ENCODE measurements around the gene TBC1D22B.
"Not testable (repeated sequence)": the region's sequence is repeated elsewhere in the genome, so short reads cannot be mapped to it uniquely, and the experiment has no call there.

The TBC1D22B gene

DNA sequence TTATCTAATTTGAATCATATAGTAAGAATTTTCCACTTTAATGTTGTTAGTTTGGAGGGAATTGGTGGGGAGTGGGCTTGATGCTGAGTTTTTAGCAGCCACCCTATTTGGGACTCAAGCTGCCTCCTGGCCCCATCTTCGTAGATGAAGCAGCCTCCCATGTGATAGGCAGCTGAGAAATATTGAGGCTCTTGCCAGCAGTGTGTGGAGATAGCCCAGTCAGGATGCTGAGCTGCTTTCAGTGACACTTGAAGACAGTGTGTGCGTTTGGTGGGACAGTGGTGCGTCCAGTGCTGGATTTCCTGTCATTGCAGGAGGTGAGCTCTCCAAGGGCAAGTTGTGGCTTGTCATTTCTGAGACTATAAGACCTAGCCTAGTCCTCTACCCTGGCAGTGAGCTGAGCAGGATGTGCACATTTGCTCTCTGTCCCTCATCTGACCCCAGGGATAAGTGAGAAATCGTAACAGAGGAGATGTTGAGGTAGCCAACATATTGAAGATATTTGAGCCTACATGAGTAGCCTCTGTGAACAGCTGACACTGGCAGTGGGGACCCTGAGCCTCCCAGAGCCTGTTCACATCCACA is 48.4 kb downstream of the TBC1D22B start:
- DNase-seq, result no peak

DNA sequence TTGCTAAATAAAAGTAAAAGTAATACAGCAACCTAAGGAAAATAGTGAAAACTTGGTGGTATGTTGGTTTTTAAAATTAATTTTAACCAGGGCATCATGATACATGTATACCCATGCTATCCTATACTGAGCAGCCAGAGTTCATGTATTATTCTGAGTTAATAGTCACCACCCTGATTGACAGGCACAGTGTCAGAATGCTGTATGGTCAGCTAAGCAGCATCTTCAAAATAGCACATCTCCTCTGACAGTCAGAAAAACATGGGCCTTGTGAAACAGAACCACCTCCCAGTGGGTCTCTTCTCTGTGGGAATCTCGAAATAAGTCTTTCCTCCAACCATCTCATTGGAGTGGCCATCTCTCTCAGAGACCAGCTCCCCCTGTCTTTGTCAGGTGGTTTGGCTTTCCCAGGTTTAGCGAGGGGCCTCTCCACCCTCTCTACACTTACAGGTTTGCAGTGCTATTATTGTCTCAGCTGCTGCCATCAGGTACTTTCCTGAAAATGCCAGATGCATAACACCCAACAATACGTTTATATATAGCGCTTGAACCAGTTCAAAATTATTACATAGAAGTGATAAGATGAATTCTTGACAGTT is 49.2 kb downstream of the TBC1D22B start:
- DNase-seq, result no peak

DNA sequence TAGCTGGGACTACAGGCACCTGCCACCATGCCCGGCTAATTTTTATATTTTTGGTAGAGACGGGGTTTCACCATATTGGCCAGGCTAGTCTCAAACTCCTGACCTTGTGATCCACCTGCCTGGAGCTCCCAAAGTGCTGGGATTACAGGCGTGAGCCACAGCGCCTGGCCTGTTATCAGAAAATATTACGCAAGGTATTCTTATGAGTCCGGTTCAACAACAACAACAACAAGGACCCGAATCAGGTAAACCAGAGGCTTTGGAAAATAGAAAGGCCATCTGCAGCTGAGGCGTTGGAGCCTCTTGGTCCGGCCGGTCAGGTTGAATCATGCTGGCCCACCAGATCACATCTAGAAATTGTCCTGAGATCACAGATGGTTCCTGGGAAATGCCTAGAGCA is 49.9 kb downstream of the TBC1D22B start:
- DNase-seq, result not testable (repeated sequence)

DNA sequence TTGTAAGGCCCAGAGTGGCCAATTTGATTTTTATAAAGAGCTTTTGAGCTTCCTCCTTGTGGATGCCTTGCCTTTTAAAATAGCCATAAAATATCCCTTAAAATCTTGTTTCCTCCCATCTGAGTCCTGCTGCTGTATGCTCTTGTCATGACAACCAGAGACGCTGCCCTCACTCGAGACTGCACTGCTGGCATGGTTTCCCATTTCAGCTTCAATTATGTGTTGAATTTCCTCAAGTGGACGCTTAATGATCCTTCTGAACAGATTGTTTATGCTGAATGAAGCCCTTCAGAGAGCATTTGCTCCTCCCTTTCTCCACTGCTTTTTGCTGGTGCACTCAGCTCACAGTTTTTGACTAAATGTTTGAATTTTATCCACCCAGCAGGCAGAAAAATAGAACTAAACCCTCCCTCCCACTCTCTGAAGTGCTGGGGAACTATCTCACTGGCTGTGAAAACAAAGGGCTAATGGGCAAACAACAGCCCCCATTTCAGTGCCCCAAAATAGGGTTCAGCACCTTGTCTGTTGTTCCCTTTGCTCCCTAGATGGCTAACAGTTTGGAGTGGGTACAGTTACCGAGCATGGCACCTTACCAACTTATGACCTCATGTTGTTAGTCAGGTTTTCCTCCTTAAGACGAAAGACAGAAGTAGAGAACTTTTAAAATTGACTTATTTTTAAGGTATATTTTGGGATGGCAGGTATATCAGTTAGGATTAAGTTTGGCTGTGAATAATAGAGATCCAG is 50.7 kb downstream of the TBC1D22B start:
- DNase-seq, result no peak

DNA sequence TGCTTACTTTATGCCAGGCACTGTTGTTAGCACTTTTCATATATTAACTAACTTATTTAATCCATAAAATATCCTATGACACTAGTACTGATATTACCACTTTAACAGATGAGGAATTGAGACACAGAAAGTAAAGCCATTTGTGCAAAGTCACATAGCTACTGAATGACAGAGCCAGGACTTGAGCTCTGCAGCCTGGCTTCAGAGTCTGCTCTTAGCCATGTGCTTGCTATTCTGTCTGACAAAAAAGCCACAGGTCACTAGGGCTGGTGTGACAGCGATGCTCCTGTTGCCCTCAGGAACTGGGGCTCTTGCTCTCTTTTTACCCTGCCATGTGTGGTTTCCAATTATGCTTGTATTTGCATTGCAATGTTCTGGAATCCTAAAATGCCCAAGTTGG is 51.5 kb downstream of the TBC1D22B start:
- no peak for DNase-seq

DNA sequence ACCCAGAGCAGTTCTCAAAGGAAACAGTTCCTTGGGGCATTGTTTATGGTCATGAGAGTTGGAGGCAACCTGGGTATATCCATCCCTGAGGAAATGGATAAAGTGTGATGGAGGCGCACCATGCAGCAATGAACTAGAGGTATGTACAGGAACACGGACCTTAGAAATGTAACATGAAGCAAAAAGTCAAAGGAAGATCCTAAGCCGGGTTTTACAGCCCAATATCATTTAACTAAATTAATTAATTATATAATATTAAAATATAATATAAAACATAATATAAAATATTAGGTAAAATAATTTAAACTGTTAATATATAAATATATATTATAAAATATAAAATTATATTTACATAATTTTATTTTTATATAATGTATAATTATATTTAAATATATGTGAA is 52.1 kb downstream of the TBC1D22B start:
- DNase-seq, result no peak

DNA sequence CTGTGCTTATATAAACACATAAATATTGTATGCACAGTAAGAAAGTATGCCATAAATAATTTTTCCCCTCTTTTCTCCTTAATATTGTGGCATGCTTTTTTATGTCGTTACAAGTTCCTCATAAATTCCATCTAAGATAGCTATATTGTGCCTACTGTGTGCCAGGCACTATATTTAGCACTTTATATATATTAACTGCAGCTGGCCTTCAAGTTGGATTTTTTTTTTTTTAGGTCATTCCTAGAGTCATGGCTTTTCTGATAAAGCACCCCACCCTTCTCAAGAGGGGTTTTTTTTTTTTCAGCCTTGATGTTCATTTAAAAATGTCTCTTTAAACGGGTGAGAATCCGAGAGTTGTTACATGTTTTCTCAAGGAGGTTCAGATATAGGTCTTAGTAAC is 53.4 kb downstream of the TBC1D22B start:
- no peak for DNase-seq

DNA sequence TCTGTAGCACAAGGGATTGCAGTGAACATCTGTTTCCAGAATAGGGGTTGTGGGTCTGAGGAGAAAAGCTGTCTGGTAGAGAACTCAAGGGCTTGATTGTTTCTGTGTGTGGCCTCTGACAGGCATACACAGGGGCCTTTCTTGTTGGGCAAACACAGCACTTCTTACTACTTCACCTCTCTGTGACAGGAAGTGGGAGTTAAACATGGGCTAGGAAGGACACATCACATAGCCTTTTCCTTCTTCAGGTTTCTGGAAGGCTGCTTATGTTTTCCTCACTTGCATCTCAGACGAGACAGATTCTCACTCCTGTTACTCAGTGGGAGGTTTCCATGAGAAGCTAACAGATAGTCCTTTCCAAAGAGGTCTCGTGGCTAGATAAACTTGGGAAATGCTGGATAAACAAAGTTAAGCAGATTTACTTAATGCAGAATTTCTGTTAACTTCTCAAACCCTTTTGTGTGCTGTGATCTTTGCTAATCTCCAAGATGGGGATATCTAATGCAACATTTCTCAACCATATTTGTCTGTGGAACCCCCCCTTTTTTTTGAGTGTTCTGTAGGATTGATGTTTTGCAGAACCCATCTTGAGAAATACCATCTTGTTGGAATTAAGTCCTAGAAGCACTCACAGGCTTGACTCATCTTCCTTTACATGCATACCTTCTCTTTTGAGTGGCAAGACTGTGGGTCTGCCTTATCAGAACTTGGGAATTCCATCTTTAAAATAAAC is 54.3 kb downstream of the TBC1D22B start:
- no peak for DNase-seq

DNA sequence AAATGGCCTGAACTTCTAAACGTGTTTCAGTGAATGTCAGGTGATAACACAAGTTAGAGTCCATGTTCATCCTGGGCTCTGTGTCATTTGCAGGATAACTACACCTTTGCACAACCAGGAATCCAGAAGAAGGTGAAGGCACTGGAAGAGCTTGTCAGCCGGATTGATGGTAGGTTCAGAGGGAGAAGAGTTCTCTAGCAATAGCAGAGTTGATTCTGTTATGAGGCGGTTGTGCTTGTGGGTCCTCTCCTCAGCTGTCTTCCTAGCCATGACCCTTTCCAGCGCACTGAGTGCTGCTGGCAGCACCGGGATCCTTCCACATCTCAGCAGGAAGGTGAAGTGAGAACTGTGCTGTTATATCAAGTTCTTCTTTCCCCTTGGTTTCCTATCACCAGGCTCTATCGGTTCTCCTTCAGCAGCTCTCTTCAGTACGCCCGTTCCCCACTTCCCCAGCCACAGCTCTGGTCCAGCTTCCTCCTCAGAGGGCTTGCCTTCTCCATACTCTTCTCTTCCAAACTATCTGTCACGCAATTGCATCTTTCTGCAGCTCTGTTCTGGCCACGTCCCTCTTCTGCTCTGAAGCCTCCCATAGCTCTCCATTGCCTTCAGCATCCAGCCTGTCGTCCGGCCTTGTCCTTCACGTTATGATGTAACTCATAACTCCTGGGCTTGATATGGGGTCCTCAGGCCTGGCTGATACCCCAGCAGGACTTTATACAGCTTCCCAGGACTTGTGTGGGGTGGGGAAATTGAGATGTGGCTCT is 56.3 kb downstream of the TBC1D22B start:
- no peak for DNase-seq

DNA sequence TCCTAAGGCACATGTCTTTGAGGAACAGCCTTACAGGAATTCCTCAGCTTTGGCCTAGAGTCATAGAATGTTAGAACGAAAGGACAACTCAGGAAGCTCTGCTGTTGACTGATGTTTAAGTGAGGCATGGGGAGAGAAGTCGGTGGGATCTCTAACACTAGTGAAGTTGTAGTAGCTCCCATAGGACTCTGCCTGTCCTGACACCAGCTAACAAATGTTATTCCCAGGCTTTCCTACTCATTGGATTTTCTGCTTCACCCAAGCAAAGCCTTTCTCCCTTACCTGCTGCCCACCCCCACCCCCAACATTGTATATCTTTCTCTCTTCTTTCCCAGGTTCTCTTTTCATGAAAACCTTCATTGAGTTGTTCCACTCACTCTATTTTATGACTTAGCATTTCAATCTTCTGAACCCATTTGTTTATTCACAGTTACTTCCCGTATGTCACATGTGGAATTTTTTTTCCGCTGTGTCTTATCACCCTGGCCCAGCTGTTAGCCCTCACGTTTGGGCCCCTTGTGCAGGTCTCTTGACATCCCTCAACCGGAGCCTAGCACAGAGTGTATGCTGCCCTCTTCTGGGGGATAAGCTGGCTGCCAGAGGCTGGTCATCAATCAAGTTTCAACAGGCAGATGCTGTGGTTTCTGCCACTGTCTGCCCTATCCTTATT is 57.0 kb downstream of the TBC1D22B start:
- peak; percentile 16 for DNase-seq

DNA sequence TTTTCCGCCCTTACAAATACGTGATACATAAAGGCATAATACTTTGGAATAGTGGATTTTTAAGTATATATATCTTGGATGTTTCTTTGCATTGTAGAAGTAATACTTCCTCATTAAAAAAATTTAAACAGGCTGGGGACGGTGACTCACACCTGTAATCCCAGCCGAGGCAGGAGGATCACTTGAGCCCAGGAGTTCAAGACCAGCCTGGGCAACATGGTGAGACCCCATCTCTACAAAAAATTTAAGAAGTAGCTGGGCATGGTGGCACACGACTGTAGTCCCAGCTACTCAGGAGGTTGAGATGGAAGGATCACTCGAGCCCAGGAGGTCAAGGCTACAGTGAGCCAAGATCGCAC is 57.6 kb downstream of the TBC1D22B start:
- DNase-seq, result no peak

DNA sequence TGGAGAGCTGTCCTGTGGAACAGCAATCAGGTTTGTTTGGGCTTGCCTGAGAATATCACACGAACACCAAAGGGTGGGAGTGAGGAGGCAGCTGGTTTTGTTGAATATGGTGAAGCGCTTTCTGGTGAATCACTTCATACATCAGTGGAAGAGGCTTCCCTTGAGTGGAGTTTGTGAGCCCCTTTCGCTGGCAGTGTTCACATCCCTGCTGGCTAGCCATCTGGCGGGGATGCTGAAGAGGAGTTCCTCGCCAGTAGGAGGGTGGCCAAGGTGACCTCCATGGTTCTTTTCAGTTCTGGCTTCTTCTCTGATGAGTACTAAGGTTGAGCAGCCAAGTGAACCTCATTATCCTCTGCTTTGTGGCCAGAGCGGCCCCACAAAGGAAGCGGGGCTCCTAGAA is 58.5 kb downstream of the TBC1D22B start:
- DNase-seq, result no peak

DNA sequence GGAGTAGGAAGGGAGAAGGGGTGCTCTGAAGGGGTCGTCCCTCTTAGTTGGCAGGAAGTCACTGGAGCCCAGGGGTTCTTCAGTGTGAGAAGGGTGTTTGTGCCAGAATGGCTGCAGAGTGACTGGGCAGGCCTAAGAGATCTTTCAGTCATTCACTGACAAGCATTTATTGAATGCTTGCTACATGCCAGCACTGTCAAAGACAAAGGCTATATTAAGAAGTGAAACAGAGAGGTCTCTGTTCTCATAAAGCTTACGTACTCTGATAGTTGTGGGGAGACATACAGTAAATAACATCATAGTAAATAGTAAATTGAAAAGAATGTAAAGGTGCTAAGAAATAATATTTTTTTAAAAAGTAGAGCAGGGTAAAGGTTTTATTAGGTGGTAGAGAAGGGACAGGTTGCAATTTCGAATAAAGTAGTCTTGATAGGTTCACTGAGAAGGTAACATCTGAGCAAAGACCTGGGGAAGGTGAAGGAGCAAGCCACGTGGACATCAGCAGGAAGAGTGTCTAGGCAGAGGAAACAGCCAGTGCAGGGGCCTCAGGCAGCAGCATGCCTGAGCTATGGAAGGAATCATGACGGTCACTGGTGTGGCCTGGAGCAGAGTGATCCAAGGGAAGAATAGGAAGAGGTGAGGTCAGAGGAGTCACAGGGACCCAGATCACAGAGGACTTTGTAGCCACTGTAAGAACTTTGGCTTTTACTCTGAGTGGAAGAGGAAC is 59.9 kb downstream of the TBC1D22B start:
- no peak for DNase-seq

DNA sequence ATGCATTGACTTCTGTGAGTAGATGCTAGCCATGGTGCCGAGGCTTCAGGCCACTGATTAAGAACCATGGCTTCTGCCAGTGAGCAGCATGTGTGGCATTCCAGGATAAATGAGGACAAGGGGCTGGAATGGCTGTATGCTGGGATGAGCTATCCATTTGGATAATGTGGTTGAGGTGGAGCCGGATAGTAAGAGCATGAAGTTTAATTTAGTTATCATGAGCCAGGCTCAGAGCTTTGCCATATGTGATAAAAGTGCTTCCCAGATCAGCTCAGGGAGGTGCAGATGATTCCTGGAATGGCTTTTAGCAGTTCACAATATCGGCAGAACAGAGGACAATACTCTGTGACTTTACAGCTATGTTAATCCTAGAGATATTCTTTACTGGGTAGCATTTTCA is 61.6 kb downstream of the TBC1D22B start:
- no peak for DNase-seq

DNA sequence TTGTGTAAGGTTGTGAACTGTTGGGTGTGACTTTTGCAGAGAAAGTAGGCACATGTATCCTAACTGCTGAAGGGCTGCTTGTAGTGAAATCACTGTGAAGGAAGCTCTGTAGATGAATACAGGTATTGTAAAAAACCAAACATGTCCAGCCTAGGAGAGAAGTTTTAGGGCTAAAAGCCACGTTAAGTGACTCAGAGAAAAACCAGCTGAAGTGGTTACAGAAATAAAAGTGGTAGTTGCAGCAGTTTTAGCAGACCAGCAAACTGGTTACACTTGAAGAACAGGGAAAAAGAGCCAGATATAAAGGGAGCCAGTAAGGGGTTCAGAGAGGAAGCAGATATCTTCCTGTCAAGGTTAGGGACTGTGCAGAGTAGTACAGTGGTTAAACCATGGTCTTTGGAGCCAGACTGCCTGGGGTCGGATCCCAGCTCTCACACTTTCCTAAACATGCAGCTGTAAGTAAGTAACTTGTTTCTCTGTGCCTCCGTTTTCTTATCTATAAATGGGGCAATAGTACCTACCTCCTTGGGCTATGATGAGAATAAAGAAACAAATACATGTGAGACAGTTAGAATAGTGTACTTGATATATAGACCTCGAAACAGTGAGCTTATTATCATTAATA is 62.4 kb downstream of the TBC1D22B start:
- DNase-seq, result no peak

DNA sequence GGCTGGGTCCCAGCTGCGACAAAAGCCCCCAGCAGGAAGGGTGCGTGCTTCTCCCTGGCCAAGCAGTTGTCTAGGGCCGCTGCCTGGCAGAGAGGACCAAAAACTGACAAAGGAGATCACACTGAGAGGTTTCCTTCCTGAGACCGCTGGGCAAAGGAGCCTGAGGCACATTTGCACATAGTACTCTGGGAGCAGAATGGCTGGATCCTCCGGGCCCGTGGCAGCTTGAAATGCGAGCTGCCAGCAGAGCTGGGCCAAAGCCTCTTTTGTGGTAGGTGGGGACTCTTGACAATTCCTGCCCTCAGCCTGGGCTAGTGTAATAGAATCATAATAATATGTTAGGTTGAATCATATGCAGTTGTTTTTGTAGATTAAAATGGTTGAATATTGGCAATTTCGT is 63.1 kb downstream of the TBC1D22B start:
- no peak for DNase-seq

DNA sequence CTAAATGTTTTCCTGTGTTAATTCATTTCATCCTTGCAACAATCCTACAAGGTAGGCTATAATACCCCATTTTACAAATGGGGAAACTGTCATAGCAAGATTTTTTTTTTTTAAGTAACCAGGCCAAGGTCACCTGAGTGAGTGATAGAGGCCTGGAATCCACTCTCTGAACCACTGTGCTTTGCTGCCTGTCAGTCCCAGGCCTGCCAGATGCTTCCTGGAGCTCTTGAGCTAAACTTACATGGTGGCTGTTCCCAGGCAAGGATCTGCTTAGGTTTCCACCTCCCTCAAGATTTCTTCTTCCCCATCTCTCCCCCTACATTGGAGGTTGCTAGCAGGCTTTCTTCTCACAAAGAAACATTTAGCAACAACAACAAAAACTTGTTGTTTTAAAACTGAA is 63.5 kb downstream of the TBC1D22B start:
- DNase-seq, result no peak

DNA sequence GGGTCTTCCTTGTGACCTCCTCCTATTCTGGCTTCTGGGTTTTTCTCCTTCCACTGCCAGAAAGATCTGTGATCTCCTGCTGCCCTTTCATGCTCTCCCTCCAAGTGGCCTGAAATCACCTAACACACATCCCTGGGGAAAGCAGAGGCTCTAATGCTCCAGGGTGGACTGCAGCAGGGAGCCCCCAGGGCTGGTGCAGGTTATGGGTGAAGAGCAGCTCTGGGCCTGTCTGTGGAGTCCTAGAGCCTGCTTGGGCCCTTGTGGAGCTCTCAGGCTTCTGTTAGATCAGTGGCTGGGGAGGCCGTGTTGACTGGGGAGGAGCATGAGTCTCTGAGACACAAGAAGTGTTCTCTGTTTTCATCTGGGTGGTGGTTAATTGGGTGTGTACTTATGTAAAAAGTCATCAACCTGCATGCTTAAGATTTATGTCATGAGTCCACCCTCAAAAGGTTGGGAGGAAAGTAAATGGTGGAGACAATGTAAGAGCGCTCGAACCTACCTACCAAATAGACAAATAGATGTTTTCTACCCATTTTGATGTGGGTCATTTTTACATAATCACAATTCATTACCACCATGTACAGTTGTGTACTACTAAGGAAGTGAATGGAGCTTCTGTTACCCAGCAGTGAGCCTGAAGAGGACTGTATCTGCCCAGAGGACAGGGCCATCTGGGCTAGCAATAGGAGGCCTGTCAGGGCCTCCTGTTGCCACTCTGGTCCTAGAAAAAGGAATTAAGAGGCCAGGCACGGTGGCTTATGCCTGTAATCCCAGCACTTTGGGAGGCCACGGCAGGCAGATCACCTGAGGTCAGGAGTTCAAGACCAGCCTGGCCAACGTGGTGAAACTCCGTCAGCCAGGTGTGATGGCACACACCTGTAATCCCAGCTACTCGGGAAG is 64.2 kb downstream of the TBC1D22B start:
- DNase-seq, result no peak

DNA sequence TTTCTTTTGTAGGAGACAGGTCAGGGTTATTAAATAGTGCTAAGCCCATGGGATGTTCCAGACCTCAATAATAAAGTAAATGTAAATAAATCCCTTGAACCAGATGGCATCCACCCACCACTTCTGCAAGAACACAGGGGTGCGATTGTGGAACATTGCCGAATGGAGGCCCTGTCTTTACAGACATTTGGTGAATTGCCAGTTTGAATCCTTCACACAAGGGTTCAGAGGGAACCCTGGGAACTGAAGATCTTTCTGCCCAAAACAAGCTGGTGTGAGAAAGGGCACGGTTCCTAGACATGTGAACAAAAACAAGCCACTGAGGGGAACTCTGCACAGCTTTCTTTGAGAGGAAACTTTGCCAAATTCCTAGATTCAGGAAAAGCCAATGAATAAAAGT is 66.0 kb downstream of the TBC1D22B start:
- DNase-seq, result no peak

Data from stimulated activated CD4-positive, alpha-beta T cell treated with anti-CD3 and anti-CD28 coated beads, Interleukin-4, amount 100 ng/mL, for 4 hours (primary cell).